K562 (cell line): ENCODE results near the gene SRD5A2.
"Not testable (repeated sequence)": the region's sequence is repeated elsewhere in the genome, so short reads cannot be mapped to it uniquely, and the experiment has no call there.

ENCODE experiments used
- SMAD3 ChIP-seq: fragments of 450-650 bp; formaldehyde crosslinking; conservative IDR thresholded peaks from 2 replicates; pipeline ENCODE4 v1.4.0; 2020; ENCODE audit warnings: mild to moderate bottlenecking
- ZNF830 ChIP-seq: fragments of 250-450 bp; sonication (Bioruptor Pico); IDR thresholded peaks from 2 replicates; pipeline ENCODE4 v1.5.0; 2021; ENCODE audit warnings: mild to moderate bottlenecking

DNA sequence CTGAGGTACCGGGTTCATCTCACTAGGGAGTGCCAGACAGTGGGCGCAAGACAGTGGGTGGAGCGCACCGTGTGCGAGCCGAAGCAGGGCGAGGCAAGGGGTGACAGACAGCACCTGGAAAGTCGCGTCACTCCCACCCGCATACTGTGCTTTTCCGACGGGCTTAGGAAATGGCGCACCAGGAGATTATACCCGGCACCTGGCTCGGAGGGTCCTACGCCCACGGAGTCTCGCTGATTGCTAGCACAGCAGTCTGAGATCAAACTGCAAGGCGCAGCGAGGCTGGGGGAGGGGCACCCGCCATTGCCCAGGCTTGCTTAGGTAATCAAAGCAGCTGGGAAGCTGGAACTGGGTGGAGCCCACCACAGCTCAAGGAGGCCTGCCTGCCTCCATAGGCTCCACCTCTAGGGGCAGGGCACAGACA is 84.3 kb downstream of the SRD5A2 start:
- not testable (repeated sequence) for TF ChIP-seq SMAD3, ZNF830 (CRISPR knock-in tag)
